NCI-H748 (cell line): ENCODE measurements around the gene RFC5.
"Not testable (repeated sequence)": the region's sequence is repeated elsewhere in the genome, so short reads cannot be mapped to it uniquely, and the experiment has no call there.

Experiments
- DNase-seq: peaks from one replicate; lab custom pipeline; 2025; ENCODE audit not compliant: unreplicated experiment; lab: John Stamatoyannopoulos, UW

The RFC5 gene

GRCh38 chr12:118070650-118071049 is 54.1 kb downstream of the RFC5 start:
- no peak for DNase-seq

GRCh38 chr12:118073768-118074167 is 57.3 kb downstream of the RFC5 start:
- DNase-seq, result no peak

GRCh38 chr12:118081521-118081920 is 65.0 kb downstream of the RFC5 start:
- not testable (repeated sequence) for DNase-seq
